ENCODE measurements around the gene UBA52. TPM values are rescaled to one million over a fixed set of nuclear protein-coding genes. Genes with fewer than 3 reads are reported as not detected.
"Not testable (repeated sequence)": the region's sequence is repeated elsewhere in the genome, so short reads cannot be mapped to it uniquely, and the experiment has no call there.

The UBA52 gene
- polyA plus RNA-seq, 1 experiment = 1,723 TPM

DNA sequence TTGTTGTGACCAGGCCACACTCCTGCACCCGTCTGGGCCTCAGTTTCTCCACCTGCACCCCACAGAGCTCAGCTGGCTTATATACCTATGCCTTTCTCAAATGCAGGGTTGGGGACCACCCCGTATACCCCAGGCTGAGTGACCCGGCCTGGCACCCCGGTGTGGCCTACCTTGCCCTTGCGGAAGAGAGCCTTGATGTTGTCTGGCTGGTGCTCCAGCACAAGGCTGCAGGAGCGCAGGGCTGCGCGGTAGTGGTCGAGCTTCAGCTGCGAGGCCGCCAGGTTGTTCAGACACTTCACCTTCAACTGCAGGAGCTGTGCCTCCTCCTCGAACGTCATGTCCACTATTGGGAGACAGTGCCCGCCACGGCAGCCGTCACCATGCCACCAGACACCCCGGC, 34.2 kb upstream of the UBA52 start:
- TF ChIP-seq, protein P1, sequence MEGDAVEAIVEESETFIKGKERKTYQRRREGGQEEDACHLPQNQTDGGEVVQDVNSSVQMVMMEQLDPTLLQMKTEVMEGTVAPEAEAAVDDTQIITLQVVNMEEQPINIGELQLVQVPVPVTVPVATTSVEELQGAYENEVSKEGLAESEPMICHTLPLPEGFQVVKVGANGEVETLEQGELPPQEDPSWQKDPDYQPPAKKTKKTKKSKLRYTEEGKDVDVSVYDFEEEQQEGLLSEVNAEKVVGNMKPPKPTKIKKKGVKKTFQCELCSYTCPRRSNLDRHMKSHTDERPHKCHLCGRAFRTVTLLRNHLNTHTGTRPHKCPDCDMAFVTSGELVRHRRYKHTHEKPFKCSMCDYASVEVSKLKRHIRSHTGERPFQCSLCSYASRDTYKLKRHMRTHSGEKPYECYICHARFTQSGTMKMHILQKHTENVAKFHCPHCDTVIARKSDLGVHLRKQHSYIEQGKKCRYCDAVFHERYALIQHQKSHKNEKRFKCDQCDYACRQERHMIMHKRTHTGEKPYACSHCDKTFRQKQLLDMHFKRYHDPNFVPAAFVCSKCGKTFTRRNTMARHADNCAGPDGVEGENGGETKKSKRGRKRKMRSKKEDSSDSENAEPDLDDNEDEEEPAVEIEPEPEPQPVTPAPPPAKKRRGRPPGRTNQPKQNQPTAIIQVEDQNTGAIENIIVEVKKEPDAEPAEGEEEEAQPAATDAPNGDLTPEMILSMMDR (IDR thresholded peaks at IDR 0.05; ENCODE audit: low read depth, low read length) = no peak
- DNase-seq (ENCODE audit: low read depth, low spot score) = no peak
- ChIA-PET CTCF (no interaction called here), POLR2A (interaction anchor here (0.6 kb wide), 2 partner anchors 8 to 22 kb away, joined by 3 read pairs; no protein-coding TSS in a partner anchor)
- no peak overlapping the region for H3K4me3 ChIP-seq (ENCODE audit: low read depth, low read length)
- H3K9me3 ChIP-seq (ENCODE audit: control insufficient read depth, insufficient read depth, low read length) = no peaks in the 10 kb centered on the region; the same call in 1 of the 2 replicates
- H3K27ac ChIP-seq (ENCODE audit: low read depth, low read length) = no peak overlapping the region
- no peaks in the 10 kb centered on the region for H3K27me3 ChIP-seq (ENCODE audit: control insufficient read depth, insufficient read depth, low read length)

DNA sequence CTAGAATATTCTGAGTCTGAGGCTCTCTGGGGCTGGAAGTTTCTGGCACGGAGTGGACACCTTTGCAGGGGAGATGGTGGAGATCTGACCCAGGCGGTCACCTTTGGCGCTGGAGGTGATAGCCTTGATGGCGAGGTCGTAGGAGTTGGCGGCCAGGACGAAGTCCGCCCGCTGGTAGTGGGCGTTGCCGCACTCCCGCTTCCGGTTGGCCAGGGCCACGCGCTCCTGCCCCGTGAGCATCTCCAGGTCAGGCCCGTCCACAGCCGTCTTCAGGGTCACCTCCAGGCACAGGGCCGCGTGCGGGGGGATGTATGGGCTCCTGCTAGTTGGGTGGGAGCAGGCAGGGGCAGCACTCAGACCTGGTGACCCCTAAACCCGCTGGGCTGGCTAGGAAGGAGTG, 33.5 kb upstream of the UBA52 start:
- DNase-seq (ENCODE audit: low read depth, low spot score) = no peak
- TF ChIP-seq, protein P1 (IDR thresholded peaks at IDR 0.05; ENCODE audit: low read depth, low read length) = no peak
- Histone ChIP-seq H3K27me3 (ENCODE audit: control insufficient read depth, insufficient read depth, low read length) (no peaks in the 10 kb centered on the region), H3K27ac (ENCODE audit: low read depth, low read length) (no peak overlapping the region), H3K9me3 (ENCODE audit: control insufficient read depth, insufficient read depth, low read length) (no peaks in the 10 kb centered on the region), H3K4me3 (ENCODE audit: low read depth, low read length) (no peak overlapping the region)
- POLR2A ChIA-PET = interaction anchor here (0.6 kb wide), 2 partner anchors 9 to 23 kb away, joined by 3 read pairs; no protein-coding TSS in a partner anchor
- CTCF ChIA-PET = no interaction called here

DNA sequence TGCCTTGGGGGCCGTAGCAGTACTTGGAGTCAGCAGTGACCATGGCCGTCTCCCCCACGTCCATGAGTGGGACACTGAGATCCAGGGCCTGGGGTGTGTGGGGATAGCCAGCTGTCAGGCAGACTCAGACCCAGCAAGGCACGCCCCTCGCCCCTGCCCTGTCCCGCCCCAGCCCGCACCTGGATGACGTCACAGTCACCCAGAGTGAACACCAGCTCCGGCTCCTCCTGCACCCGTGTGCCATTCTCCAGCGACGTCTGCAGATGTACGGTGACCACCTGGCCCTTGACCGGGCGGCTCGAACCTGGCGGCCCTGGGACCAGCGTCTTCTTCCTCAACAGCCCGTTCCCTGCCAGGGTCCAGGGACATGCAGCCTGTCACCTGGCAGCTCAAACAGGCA, 32.3 kb upstream of the UBA52 start:
- no peaks in the 10 kb centered on the region for H3K9me3 ChIP-seq (ENCODE audit: control insufficient read depth, insufficient read depth, low read length)
- no peaks in the 10 kb centered on the region for H3K27me3 ChIP-seq (ENCODE audit: control insufficient read depth, insufficient read depth, low read length)
- DNase-seq (ENCODE audit: low read depth, low spot score) = no peak
- no peak overlapping the region for H3K4me3 ChIP-seq (ENCODE audit: low read depth, low read length)
- CTCF ChIA-PET = no interaction called here
- TF ChIP-seq, protein P1 (IDR thresholded peaks at IDR 0.05; ENCODE audit: low read depth, low read length) = no peak
- no peak overlapping the region for H3K27ac ChIP-seq (ENCODE audit: low read depth, low read length)
- POLR2A ChIA-PET = interaction anchor here (0.6 to 0.7 kb wide), 2 partner anchors 46 to 1632 kb away, joined by 4 to 6 read pairs; no protein-coding TSS in a partner anchor

DNA sequence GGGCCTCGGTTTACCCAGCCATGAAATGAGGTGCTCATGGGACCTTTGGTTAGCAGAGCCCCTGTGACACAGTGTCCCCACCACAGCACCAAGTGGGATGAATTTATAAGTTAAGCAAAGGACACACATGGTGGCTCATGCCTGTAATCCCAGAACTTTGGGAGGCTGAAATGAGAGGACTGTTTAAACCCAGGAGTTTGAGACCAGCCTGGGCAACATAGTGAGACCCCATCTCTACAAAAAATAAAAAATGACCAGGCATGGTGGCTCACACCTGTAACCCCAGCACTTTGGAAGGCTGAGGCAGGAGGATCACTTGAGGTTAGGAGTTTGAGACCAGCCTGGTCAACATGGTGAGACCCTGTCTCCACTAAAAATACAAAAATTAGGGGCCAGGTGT, 31.5 kb upstream of the UBA52 start:
- H3K4me3 ChIP-seq (ENCODE audit: low read depth, low read length); H3K9me3 ChIP-seq (ENCODE audit: control insufficient read depth, insufficient read depth, low read length); H3K27ac ChIP-seq (ENCODE audit: low read depth, low read length); H3K27me3 ChIP-seq (ENCODE audit: control insufficient read depth, insufficient read depth, low read length); POLR2A ChIA-PET; DNase-seq (ENCODE audit: low read depth, low spot score): not testable (repeated sequence)
- CTCF ChIA-PET = interaction anchor here (0.6 kb wide), 1 partner anchor 49 kb away, joined by 3 read pairs; no protein-coding TSS in a partner anchor

DNA sequence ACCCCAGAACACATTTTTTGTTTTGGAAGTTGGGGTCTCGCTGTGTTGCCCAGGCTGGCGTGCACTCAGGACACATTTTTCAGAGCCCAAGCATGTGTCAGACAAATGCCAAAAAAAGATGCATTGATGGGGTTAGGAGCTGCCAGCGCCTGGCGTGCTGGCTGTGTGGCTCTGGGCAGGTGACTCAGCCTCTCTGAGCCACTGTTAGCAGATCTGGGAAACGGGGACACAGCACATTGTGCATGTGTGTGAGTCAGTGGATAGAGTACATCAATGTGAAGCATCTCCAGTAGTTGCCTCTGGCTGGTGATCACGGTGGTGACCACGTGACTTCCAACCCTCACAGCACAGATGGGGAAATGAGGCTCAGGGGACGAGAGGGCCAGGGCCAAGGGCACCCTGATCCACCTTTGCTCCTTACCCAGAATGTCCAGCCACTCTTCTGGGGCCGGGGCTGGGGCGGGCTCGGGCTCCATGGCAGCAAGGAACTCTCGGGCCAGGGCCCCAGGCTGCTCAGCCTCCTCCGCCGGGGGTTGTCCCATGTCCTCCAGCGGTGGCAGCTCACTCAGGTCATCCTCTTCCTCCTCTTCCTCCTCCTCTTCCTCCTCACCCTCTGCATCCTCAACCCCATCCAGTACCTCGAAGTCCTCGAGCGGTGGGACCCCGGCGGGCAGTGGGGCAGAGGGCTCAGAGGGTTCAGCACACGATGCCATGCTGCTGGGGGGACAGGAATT, 30.2 kb upstream of the UBA52 start:
- Histone ChIP-seq H3K9me3 (ENCODE audit: control insufficient read depth, insufficient read depth, low read length) (no peaks in the 10 kb centered on the region), H3K27me3 (ENCODE audit: control insufficient read depth, insufficient read depth, low read length) (no peaks in the 10 kb centered on the region), H3K4me3 (ENCODE audit: low read depth, low read length) (peak overlapping the region; percentile 74; the same call in 1 of the 2 replicates), H3K27ac (ENCODE audit: low read depth, low read length) (peak overlapping the region; percentile 39)
- ChIA-PET POLR2A (interaction anchor here (1.0 kb wide), 1 partner anchor 10 kb away, joined by 3 read pairs; no protein-coding TSS in a partner anchor), CTCF (no interaction called here)
- TF ChIP-seq, protein P1 (IDR thresholded peaks at IDR 0.05; ENCODE audit: low read depth, low read length) = no peak
- DNase-seq (ENCODE audit: low read depth, low spot score) = no peak

Measured in AG04450 (cell line).